GM12878 (cell line): ENCODE results near the gene CACNA1D. TPM values are rescaled to one million over a fixed set of nuclear protein-coding genes. Genes with fewer than 3 reads are reported as not detected.
A peak's percentile ranks its signal among the peaks of the same experiment; 100 is the strongest.

ENCODE experiments used
- ATAC-seq: fragments of 200-7000 bp; cut with Tn5 transposase; 3 replicates; pipeline ENCODE4 v1.9.1; 2020; ENCODE audit warnings: mild to moderate bottlenecking, moderate library complexity
- BruUV-seq: library from RNA; stranded (reverse); fragments of 400-500 nt; replicated peaks from 2 replicates; lab custom pipeline; 2021; lab: Mats Ljungman, UMichigan
- CTCF ChIA-PET: fragments of 300-600 bp; sonication (Branson Sonifier 250); formaldehyde crosslinking; extraction: SDS; loops from one replicate; lab custom pipeline; 2021; ENCODE audit warnings: inconsistent platforms; lab: Yijun Ruan, JAX
- POLR2A ChIA-PET: fragments of 350-600 bp; formaldehyde crosslinking; extraction: SDS; loops from one replicate; lab custom pipeline; 2021; ENCODE audit warnings: inconsistent platforms; lab: Charles Lee
- RAD21 ChIA-PET: fragments of 300-600 bp; sonication (Branson Sonifier 250); formaldehyde crosslinking; loops from one replicate; lab custom pipeline; 2023; ENCODE audit warnings: antibody characterized with exemption; ENCODE audit not compliant: unreplicated experiment; lab: Charles Lee
- SMC1A ChIA-PET: fragments of 300-600 bp; sonication (Branson Sonifier 250); formaldehyde crosslinking; loops from one replicate; lab custom pipeline; 2023; ENCODE audit not compliant: unreplicated experiment, uncharacterized antibody; lab: Charles Lee
- DNase-seq: peaks from one replicate; pipeline ENCODE4 v3.0.0-alpha.2; 2011; ENCODE audit warnings: low read depth, low spot score
- FAIRE-seq: peaks from 3 replicates; lab custom pipeline; 2011; peaks lifted over from hg19 to GRCh38; lab: Jason Lieb, UNC
- H2AFZ ChIP-seq: 2 replicates; pipeline ENCODE4 v1.6.0; 2011; ENCODE audit warnings: low read depth, low read length, control low read depth; ENCODE audit not compliant: control insufficient read depth
- H3K27ac ChIP-seq: 2 replicates; pipeline ENCODE4 v1.5.1; 2011; ENCODE audit warnings: control low read depth; ENCODE audit not compliant: control insufficient read depth, insufficient read depth
- H3K27me3 ChIP-seq, 2 experiments: replicated peaks in 1 of 2; 2 replicates each; pipeline versions ENCODE4 v1.6.0 to v1.6.1; 2011; ENCODE audit warnings: low read length in 1 of 2; ENCODE audit not compliant: control insufficient read depth in 2 of 2, insufficient read depth in 2 of 2
- H3K36me3 ChIP-seq, 2 experiments: 2 replicates each; pipeline ENCODE4 v1.5.1; 2011; ENCODE audit warnings: low read length in 1 of 2; ENCODE audit not compliant: control insufficient read depth in 2 of 2, insufficient read depth in 2 of 2
- H3K4me1 ChIP-seq: 2 replicates; pipeline ENCODE4 v1.6.1; 2011; ENCODE audit warnings: mild to moderate bottlenecking, low read length, moderate library complexity, mixed read lengths; ENCODE audit not compliant: control insufficient read depth, insufficient read depth
- H3K4me2 ChIP-seq: 2 replicates; pipeline ENCODE4 v1.6.0; 2011; ENCODE audit warnings: control low read depth; ENCODE audit not compliant: control insufficient read depth, insufficient read depth
- H3K4me3 ChIP-seq: fragments of 200-600 bp; sonication (generic); 2 replicates; pipeline ENCODE4 v1.5.1; 2016
- H3K79me2 ChIP-seq: 2 replicates; pipeline ENCODE4 v1.6.0; 2011; ENCODE audit warnings: low read length; ENCODE audit not compliant: control insufficient read depth, insufficient read depth
- H3K9ac ChIP-seq: 2 replicates; pipeline ENCODE4 v1.8.0; 2011; ENCODE audit warnings: low read length, control low read depth, mixed read lengths; ENCODE audit not compliant: control insufficient read depth, insufficient read depth
- H3K9me3 ChIP-seq: replicated peaks from 3 replicates; pipeline ENCODE4 v1.5.1; 2011; ENCODE audit warnings: mild to moderate bottlenecking, low read length; ENCODE audit not compliant: control insufficient read depth, insufficient read depth
- H4K20me1 ChIP-seq: 2 replicates; pipeline ENCODE4 v1.6.0; 2011; ENCODE audit not compliant: control insufficient read depth, insufficient read depth
- E2F4 ChIP-seq: IDR thresholded peaks from 2 replicates; pipeline ENCODE4 v1.6.1; 2012; ENCODE audit warnings: low read depth, low read length, improper control_type of control experiment
- E2F8 ChIP-seq: fragments of 450-650 bp; IDR thresholded peaks from 2 replicates; pipeline ENCODE4 v1.6.1; 2018; ENCODE audit warnings: mild to moderate bottlenecking, low read depth, moderate library complexity; ENCODE audit not compliant: partially characterized antibody
- ESRRA ChIP-seq: IDR thresholded peaks from 2 replicates; pipeline ENCODE4 v1.6.1; 2012; ENCODE audit warnings: mild to moderate bottlenecking, low read length, improper control_type of control experiment
- JUND ChIP-seq: IDR thresholded peaks from 2 replicates; pipeline ENCODE4 v1.6.1; 2012; ENCODE audit warnings: low read depth, mild to moderate bottlenecking, low read length, improper control_type of control experiment, moderate library complexity
- MYC ChIP-seq: IDR thresholded peaks from 2 replicates; pipeline ENCODE4 v1.6.1; 2011; ENCODE audit warnings: mild to moderate bottlenecking, low read length, moderate library complexity, inconsistent platforms; ENCODE audit not compliant: insufficient read depth, insufficient replicate concordance, insufficient read length, severe bottlenecking
- NR2C1 ChIP-seq: fragments of 450-650 bp; IDR thresholded peaks from 2 replicates; pipeline ENCODE4 v1.6.1; 2017; ENCODE audit warnings: antibody characterized with exemption, mild to moderate bottlenecking, moderate library complexity
- RBBP5 ChIP-seq: fragments of 200-600 bp; sonication (generic); conservative IDR thresholded peaks from 2 replicates; pipeline ENCODE4 v1.6.1; 2016
- SMARCA5 ChIP-seq: fragments of 450-650 bp; IDR thresholded peaks from 2 replicates; pipeline ENCODE4 v1.6.1; 2017; ENCODE audit warnings: mild to moderate bottlenecking
- SUPT20H ChIP-seq: IDR thresholded peaks from 2 replicates; pipeline ENCODE4 v1.6.1; 2011; ENCODE audit warnings: low read depth, mild to moderate bottlenecking, low read length, moderate library complexity, borderline replicate concordance; ENCODE audit not compliant: control insufficient read depth
- SUZ12 ChIP-seq: fragments of 200-600 bp; sonication (generic); IDR thresholded peaks from one replicate; pipeline ENCODE4 v1.6.1; 2018; ENCODE audit warnings: antibody characterized with exemption, mild to moderate bottlenecking; ENCODE audit not compliant: unreplicated experiment
- TBL1XR1 ChIP-seq: IDR thresholded peaks from 2 replicates; pipeline ENCODE4 v1.6.1; 2012; ENCODE audit warnings: low read depth, low read length, improper control_type of control experiment
- YBX1 ChIP-seq: fragments of 450-650 bp; IDR thresholded peaks from 2 replicates; pipeline ENCODE4 v1.6.1; 2016; ENCODE audit warnings: antibody characterized with exemption
- WGBS: methylation state at CpG from one replicate; pipeline ENCODE4 v1.1.6; 2016; ENCODE audit warnings: low lambda C conversion rate; ENCODE audit not compliant: insufficient replicate concordance, insufficient coverage; ENCODE audit errors: missing lambda C conversion rate; 5-methylcytosine and 5-hydroxymethylcytosine counted together
- in situ Hi-C: fragments of 300-500 bp; cut with MboI; formaldehyde crosslinking; loops from 9 replicates; pipeline ENCODE4 v1.14.3; 2018; ENCODE audit warnings: mixed read lengths
- intact Hi-C: fragments of 100-400 bp; cut with micrococcal nuclease; formaldehyde crosslinking; loops from one replicate; pipeline ENCODE4 v1.14.2; 2022; ENCODE audit not compliant: unreplicated experiment
- polyA plus RNA-seq, 11 experiments: library from polyadenylated mRNA; depleted of rRNA in 4 of 11; unstranded in 6 of 11; stranded (reverse) in 5 of 11; fragments of >200 nt; fragmentation: Nextera tagmentation in 4 of 11; fragmentation: Illumina TruSeq in 1 of 11; extraction: Ambion mirVana in 4 of 11; extraction: Trizol in 1 of 11; gene quantifications; 1 replicate in 1 of 11; 2 replicates in 10 of 11; pipeline versions ENCODE4 v1.2.1 to v1.2.3, GENCODE V29; 2011 to 2016; ENCODE audit warnings: inconsistent platforms in 2 of 11, missing spikeins in 2 of 11, low read depth in 1 of 11
- total RNA-seq, 4 experiments: library from RNA; depleted of rRNA in 3 of 4; stranded (reverse); fragments of >200 nt in 3 of 4; fragmentation: Illumina TruSeq in 1 of 4; extraction: Trizol in 1 of 4; gene quantifications; 2 replicates each; pipeline versions ENCODE4 v1.2.1 to v1.2.3, GENCODE V29; 2013 to 2021
- TF ChIP-seq, protein P1 (sequence below): fragments of 450-650 bp; conservative IDR thresholded peaks from 2 replicates; pipeline ENCODE4 v1.6.1; 2017; ENCODE audit warnings: mild to moderate bottlenecking, moderate library complexity

CACNA1D gene
- total and polyA plus RNA-seq, 10 of the 15 experiments (the other 5 are each of a cell fraction or from before 2014, with no cell fraction given): 0.21 to 24.4 (median 1.6) TPM

- Histone ChIP-seq H3K9ac (no peak overlapping the region), H3K27me3 (no peaks in the 10 kb centered on the region), H3K27ac (no peak overlapping the region), H3K79me2 (no peaks in the 10 kb centered on the region), H3K4me1 (no peaks in the 10 kb centered on the region)
- intact Hi-C loops: no loop called here
- POLR2A ChIA-PET: no interaction called here
- ATAC-seq (peak; percentile 31; the same call in 2 of the 3 replicates), DNase-seq (no peak)
- SMC1A ChIA-PET: no interaction called here
- TF ChIP-seq MYC: no peak
- TF ChIP-seq RBBP5: no peak
- TF ChIP-seq, protein P1, sequence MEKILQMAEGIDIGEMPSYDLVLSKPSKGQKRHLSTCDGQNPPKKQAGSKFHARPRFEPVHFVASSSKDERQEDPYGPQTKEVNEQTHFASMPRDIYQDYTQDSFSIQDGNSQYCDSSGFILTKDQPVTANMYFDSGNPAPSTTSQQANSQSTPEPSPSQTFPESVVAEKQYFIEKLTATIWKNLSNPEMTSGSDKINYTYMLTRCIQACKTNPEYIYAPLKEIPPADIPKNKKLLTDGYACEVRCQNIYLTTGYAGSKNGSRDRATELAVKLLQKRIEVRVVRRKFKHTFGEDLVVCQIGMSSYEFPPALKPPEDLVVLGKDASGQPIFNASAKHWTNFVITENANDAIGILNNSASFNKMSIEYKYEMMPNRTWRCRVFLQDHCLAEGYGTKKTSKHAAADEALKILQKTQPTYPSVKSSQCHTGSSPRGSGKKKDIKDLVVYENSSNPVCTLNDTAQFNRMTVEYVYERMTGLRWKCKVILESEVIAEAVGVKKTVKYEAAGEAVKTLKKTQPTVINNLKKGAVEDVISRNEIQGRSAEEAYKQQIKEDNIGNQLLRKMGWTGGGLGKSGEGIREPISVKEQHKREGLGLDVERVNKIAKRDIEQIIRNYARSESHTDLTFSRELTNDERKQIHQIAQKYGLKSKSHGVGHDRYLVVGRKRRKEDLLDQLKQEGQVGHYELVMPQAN: no peak
- no peak for TF ChIP-seq E2F4
- TF ChIP-seq E2F8: no peak
- no peak for TF ChIP-seq YBX1
- no peak for TF ChIP-seq TBL1XR1
- TF ChIP-seq SMARCA5: no peak
- no peak for TF ChIP-seq SUPT20H
- no peak for TF ChIP-seq NR2C1
- no peak for TF ChIP-seq SUZ12
- TF ChIP-seq JUND: no peak
- TF ChIP-seq ESRRA: no peak
- TF ChIP-seq, all 136 proteins: peak for 0
- Histone ChIP-seq H3K4me3 (no peak overlapping the region), H2AFZ (no peak overlapping the region), H3K36me3 (no peaks in the 10 kb centered on the region), H3K4me2 (no peak overlapping the region), H3K9me3 (no peaks in the 10 kb centered on the region), H4K20me1 (no peaks in the 10 kb centered on the region)
- FAIRE-seq: no peak
- 13% methylated on average over 3 of the region's 3 CpGs for WGBS
- CTCF ChIA-PET: interaction anchor here (1.0 kb wide), 1 partner anchor 129 kb away, joined by 3 read pairs; no protein-coding TSS in a partner anchor
- RAD21 ChIA-PET: no interaction called here
- BruUV-seq: no TSS peak
- in situ Hi-C loops: no loop called here
These were observed 87.3 kb downstream of the CACNA1D start for GRCh38 chr3:53581671-53582070.
